ENCODE results near the gene CLGN.

DNA sequence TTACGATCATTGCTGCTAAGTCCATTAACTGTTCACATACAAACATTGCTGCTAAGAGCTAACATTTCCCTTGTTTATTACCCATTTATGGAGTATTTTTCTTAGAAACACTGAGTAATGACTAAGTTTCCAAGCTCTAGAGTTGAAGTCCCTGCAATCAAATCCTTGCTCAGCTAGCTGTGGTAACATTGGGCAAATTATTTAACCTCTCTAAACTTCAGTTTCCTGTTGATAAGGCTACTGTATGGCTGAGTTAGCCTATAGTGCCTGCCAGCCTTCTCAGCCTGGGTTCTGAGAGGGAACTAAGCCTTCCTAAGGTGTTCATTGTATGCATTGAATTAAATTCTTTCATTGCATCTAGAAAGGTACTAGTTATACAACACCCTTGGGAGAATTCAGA, 69.2 kb downstream of the CLGN start:
- TF ChIP-seq, protein P1, sequence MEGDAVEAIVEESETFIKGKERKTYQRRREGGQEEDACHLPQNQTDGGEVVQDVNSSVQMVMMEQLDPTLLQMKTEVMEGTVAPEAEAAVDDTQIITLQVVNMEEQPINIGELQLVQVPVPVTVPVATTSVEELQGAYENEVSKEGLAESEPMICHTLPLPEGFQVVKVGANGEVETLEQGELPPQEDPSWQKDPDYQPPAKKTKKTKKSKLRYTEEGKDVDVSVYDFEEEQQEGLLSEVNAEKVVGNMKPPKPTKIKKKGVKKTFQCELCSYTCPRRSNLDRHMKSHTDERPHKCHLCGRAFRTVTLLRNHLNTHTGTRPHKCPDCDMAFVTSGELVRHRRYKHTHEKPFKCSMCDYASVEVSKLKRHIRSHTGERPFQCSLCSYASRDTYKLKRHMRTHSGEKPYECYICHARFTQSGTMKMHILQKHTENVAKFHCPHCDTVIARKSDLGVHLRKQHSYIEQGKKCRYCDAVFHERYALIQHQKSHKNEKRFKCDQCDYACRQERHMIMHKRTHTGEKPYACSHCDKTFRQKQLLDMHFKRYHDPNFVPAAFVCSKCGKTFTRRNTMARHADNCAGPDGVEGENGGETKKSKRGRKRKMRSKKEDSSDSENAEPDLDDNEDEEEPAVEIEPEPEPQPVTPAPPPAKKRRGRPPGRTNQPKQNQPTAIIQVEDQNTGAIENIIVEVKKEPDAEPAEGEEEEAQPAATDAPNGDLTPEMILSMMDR (conservative IDR thresholded peaks at IDR 0.05) = no peak
- no peak for TF ChIP-seq EZH2 (IDR thresholded peaks at IDR 0.05; ENCODE audit: low read depth)

Data from PC-9 (cell line).